OCI-LY3 (cell line): Measurements from ENCODE around the gene OVCA2.

Source experiments
- H2AFZ ChIP-seq: fragments of 200-600, 300-600 bp; shearing (Covaris generic); 2 replicates; pipeline ENCODE4 v1.6.0; 2014; ENCODE audit warnings: antibody characterized with exemption, low read depth, low read length
- H3K27ac ChIP-seq: fragments of 200-600, 300-600 bp; sonication (generic); 2 replicates; pipeline ENCODE4 v1.5.1; 2014; ENCODE audit warnings: mild to moderate bottlenecking, low read length, moderate library complexity, mixed read lengths
- H3K27me3 ChIP-seq: fragments of 200-600, 300-600 bp; sonication (generic); 2 replicates; pipeline ENCODE4 v1.6.1; 2014; ENCODE audit warnings: low read depth, low read length, mixed read lengths
- H3K36me3 ChIP-seq: fragments of 200-600, 300-600 bp; sonication (generic); replicated peaks from 2 replicates; pipeline ENCODE3; 2014; ENCODE audit warnings: low read depth, low read length, mixed read lengths
- H3K4me1 ChIP-seq: fragments of 300-600, 200-600 bp; sonication (generic); 2 replicates; pipeline ENCODE4 v1.6.1; 2014; ENCODE audit warnings: low read length, mixed read lengths
- H3K4me2 ChIP-seq: fragments of 200-600, 300-600 bp; sonication (generic); 2 replicates; pipeline ENCODE4 v1.6.1; 2014; ENCODE audit warnings: low read length, mixed read lengths
- H3K4me3 ChIP-seq: fragments of 300-600, 200-600 bp; sonication (generic); 2 replicates; pipeline ENCODE4 v1.5.1; 2014; ENCODE audit warnings: antibody characterized with exemption, mild to moderate bottlenecking, low read length, moderate library complexity
- H3K79me2 ChIP-seq: fragments of 300-600, 200-600 bp; shearing (Covaris generic); 2 replicates; pipeline ENCODE4 v1.6.1; 2014; ENCODE audit warnings: mild to moderate bottlenecking, low read length, mixed read lengths
- H3K9ac ChIP-seq: fragments of 300-600, 200-600 bp; shearing (Covaris generic); 2 replicates; pipeline ENCODE4 v1.6.0; 2014; ENCODE audit warnings: mild to moderate bottlenecking, low read length, moderate library complexity
- H3K9me3 ChIP-seq: fragments of 200-600, 300-600 bp; shearing (Covaris generic); 2 replicates; pipeline ENCODE4 v1.6.1; 2014; ENCODE audit warnings: low read length, mixed read lengths; ENCODE audit not compliant: insufficient read depth
- H4K20me1 ChIP-seq: fragments of 200-600, 300-600 bp; sonication (generic); 2 replicates; pipeline ENCODE4 v1.6.1; 2016; ENCODE audit warnings: low read length, mixed read lengths; ENCODE audit not compliant: insufficient read depth
- EZH2phosphoT487 ChIP-seq: fragments of 200-600 bp; shearing (Covaris generic); IDR thresholded peaks from 2 replicates; pipeline ENCODE4 v1.6.1; 2018; ENCODE audit warnings: antibody characterized with exemption, mixed run types, low read depth
- TF ChIP-seq, protein P1 (sequence below): fragments of 200-600, 300-600 bp; sonication (generic); IDR thresholded peaks from 2 replicates; pipeline ENCODE4 v1.5.1; 2014; ENCODE audit warnings: antibody characterized with exemption, low read length, low read depth

Gene OVCA2

DNA sequence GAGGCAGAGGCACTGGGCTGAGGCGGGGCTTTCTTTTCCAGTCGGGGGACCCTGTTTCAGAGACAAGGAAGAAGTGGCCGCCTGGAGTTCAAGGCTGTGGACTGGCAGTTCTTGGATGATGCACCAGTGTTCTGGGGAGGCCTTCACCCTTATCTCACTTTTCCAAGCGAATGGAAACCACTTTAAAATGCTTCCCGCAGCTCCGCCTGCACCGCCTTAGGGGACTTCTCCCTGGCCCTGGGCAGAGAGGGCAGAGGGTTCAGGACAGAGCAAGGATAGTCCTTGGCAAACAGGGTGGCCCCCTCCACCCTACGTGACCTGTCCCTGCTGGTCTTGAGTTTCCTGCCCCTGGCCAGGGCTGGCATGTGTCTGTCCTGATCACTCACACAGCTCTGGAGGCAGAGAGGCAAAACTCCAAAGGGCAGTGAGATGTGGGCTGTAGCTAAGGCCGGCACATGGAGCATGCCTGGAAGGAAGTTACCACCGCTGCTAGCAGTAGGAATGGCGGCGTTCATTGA is 37.3 kb upstream of the OVCA2 start:
- Histone ChIP-seq H3K4me2 (no peak overlapping the region), H3K9ac (no peak overlapping the region), H3K36me3 (no peaks in the 10 kb centered on the region), H3K4me1 (no peaks in the 10 kb centered on the region), H3K27me3 (no peaks in the 10 kb centered on the region), H3K4me3 (no peak overlapping the region), H3K9me3 (no peaks in the 10 kb centered on the region), H4K20me1 (no peaks in the 10 kb centered on the region), H2AFZ (no peak overlapping the region), H3K27ac (no peak overlapping the region), H3K79me2 (no peaks in the 10 kb centered on the region)
- TF ChIP-seq, protein P1, sequence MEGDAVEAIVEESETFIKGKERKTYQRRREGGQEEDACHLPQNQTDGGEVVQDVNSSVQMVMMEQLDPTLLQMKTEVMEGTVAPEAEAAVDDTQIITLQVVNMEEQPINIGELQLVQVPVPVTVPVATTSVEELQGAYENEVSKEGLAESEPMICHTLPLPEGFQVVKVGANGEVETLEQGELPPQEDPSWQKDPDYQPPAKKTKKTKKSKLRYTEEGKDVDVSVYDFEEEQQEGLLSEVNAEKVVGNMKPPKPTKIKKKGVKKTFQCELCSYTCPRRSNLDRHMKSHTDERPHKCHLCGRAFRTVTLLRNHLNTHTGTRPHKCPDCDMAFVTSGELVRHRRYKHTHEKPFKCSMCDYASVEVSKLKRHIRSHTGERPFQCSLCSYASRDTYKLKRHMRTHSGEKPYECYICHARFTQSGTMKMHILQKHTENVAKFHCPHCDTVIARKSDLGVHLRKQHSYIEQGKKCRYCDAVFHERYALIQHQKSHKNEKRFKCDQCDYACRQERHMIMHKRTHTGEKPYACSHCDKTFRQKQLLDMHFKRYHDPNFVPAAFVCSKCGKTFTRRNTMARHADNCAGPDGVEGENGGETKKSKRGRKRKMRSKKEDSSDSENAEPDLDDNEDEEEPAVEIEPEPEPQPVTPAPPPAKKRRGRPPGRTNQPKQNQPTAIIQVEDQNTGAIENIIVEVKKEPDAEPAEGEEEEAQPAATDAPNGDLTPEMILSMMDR: no peak
- TF ChIP-seq EZH2phosphoT487: no peak

- Histone ChIP-seq H3K27me3 (no peaks in the 10 kb centered on the region), H3K9me3 (no peaks in the 10 kb centered on the region), H2AFZ (no peak overlapping the region), H3K4me1 (no peaks in the 10 kb centered on the region), H3K27ac (no peak overlapping the region), H3K4me3 (no peak overlapping the region), H3K9ac (no peak overlapping the region), H3K79me2 (no peaks in the 10 kb centered on the region), H4K20me1 (no peaks in the 10 kb centered on the region), H3K36me3 (no peaks in the 10 kb centered on the region), H3K4me2 (no peak overlapping the region)
- TF ChIP-seq EZH2phosphoT487: no peak
- TF ChIP-seq, protein P1: no peak
Measured at GRCh38 chr17:2008332-2009126, 33.3 kb upstream of the OVCA2 start.

DNA sequence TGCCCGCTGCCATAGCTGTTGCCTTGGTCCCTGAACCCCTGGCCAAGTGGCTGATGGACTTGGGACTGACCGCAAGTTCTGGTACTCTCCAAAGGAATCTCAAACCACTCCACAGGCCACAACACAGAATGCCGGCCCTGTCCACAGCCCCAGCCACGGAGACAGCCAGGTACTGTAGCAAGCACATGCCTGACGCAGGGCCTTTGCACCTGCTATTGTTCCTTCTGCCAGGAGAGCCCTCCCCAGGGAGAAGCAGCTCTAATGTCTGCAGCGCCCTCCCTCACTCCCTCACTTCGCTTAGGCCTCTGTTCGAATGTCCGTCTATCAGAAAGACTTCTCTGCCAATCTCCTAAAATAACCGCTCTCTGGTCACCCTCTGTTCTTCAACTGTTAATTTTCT is 32.1 kb upstream of the OVCA2 start:
- no peaks in the 10 kb centered on the region for H4K20me1 ChIP-seq
- H3K27me3 ChIP-seq: no peaks in the 10 kb centered on the region
- H2AFZ ChIP-seq: no peak overlapping the region
- H3K4me1 ChIP-seq: no peaks in the 10 kb centered on the region
- H3K27ac ChIP-seq: no peak overlapping the region
- H3K4me2 ChIP-seq: no peak overlapping the region
- H3K79me2 ChIP-seq: no peaks in the 10 kb centered on the region
- H3K9me3 ChIP-seq: no peaks in the 10 kb centered on the region
- no peaks in the 10 kb centered on the region for H3K36me3 ChIP-seq
- no peak overlapping the region for H3K4me3 ChIP-seq
- no peak overlapping the region for H3K9ac ChIP-seq
- TF ChIP-seq, protein P1: no peak
- TF ChIP-seq EZH2phosphoT487: no peak

GRCh38 chr17:2011411-2012371 is 30.1 kb upstream of the OVCA2 start:
- Histone ChIP-seq H2AFZ (no peak overlapping the region), H3K4me1 (peaks cover 1% of the 10 kb centered on the region; the same call in 1 of the 2 replicates), H3K36me3 (no peaks in the 10 kb centered on the region), H3K79me2 (no peaks in the 10 kb centered on the region), H3K9me3 (no peaks in the 10 kb centered on the region), H4K20me1 (no peaks in the 10 kb centered on the region), H3K4me3 (no peak overlapping the region), H3K27me3 (no peaks in the 10 kb centered on the region), H3K27ac (no peak overlapping the region), H3K9ac (no peak overlapping the region), H3K4me2 (no peak overlapping the region)
- TF ChIP-seq, protein P1: no peak
- no peak for TF ChIP-seq EZH2phosphoT487
